Measurements from ENCODE around the gene EPAS1.

- TF ChIP-seq, protein P1, sequence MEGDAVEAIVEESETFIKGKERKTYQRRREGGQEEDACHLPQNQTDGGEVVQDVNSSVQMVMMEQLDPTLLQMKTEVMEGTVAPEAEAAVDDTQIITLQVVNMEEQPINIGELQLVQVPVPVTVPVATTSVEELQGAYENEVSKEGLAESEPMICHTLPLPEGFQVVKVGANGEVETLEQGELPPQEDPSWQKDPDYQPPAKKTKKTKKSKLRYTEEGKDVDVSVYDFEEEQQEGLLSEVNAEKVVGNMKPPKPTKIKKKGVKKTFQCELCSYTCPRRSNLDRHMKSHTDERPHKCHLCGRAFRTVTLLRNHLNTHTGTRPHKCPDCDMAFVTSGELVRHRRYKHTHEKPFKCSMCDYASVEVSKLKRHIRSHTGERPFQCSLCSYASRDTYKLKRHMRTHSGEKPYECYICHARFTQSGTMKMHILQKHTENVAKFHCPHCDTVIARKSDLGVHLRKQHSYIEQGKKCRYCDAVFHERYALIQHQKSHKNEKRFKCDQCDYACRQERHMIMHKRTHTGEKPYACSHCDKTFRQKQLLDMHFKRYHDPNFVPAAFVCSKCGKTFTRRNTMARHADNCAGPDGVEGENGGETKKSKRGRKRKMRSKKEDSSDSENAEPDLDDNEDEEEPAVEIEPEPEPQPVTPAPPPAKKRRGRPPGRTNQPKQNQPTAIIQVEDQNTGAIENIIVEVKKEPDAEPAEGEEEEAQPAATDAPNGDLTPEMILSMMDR (IDR thresholded peaks at IDR 0.05; ENCODE audit: low read depth, low read length, missing input control) = no peak
- no peak for TF ChIP-seq RAD21 (IDR thresholded peaks at IDR 0.05)
- no peak for TF ChIP-seq FOXA1 (IDR thresholded peaks at IDR 0.05)
- no peak for TF ChIP-seq REST (IDR thresholded peaks at IDR 0.05)
- TF ChIP-seq MAX (IDR thresholded peaks at IDR 0.05) = no peak
- TF ChIP-seq JUND (IDR thresholded peaks at IDR 0.05) = no peak
- TF ChIP-seq HNF4G (IDR thresholded peaks at IDR 0.05) = no peak
- TF ChIP-seq YY1 (IDR thresholded peaks at IDR 0.05) = no peak
- TF ChIP-seq NR2F2 (IDR thresholded peaks at IDR 0.05) = no peak
- TF ChIP-seq EGR1 (IDR thresholded peaks at IDR 0.05; ENCODE audit: low read depth in 2 of 2) = no peak
Observed at GRCh38 chr2:46371854-46372253, 74.6 kb downstream of the EPAS1 start.

Measured in liver (tissue), 3 donors.